Measurements from ENCODE around the gene SPEM2. TPM values are rescaled to one million over a fixed set of nuclear protein-coding genes. Genes with fewer than 3 reads are reported as not detected.

SPEM2 gene
- total and polyA plus RNA-seq, 2 of the 4 experiments (the other 2 are of a cell fraction) = not detected

GRCh38 chr17:7426203-7426863 is 917 bp downstream of the SPEM2 start:
- Histone ChIP-seq H4K20me1 (ENCODE audit: insufficient read depth, low read length) (no peaks in the 10 kb centered on the region), H2BK20ac (ENCODE audit: low read depth, low read length) (no peak overlapping the region), H2BK120ac (ENCODE audit: low read depth, low read length) (no peak overlapping the region), H4K5ac (ENCODE audit: low read depth, low read length) (no peak overlapping the region), H3K23ac (ENCODE audit: low read depth, low read length) (no peak overlapping the region), H3K9ac (ENCODE audit: low read depth, low read length) (no peak overlapping the region), H4K91ac (ENCODE audit: insufficient read depth, low read depth, low read length) (no peak overlapping the region), H3K4me3 (ENCODE audit: insufficient read depth, low read depth, low read length) (no peak overlapping the region), H3K14ac (replicated peaks; ENCODE audit: low read depth, low read length) (no peak overlapping the region), H4K8ac (ENCODE audit: low read depth in 2 of 2, low read length in 2 of 2) (no peak overlapping the region), H3K4me1 (ENCODE audit: control insufficient read depth, insufficient read depth, low read length) (no peaks in the 10 kb centered on the region), H2AK9ac (replicated peaks; ENCODE audit: low read depth, low read length, poor library complexity) (no peak overlapping the region), H3K56ac (ENCODE audit: extremely low read depth, insufficient read depth, low read length) (no peak overlapping the region), H3K36me3 (ENCODE audit: control insufficient read depth, insufficient read depth, low read length) (no peaks in the 10 kb centered on the region), H2BK15ac (ENCODE audit: low read depth, low read length) (no peak overlapping the region), H3K18ac (ENCODE audit: low read depth, low read length) (no peak overlapping the region), H3K27ac (ENCODE audit: insufficient read depth, low read length) (no peak overlapping the region), H3K4ac (ENCODE audit: low read depth, low read length) (no peak overlapping the region), H2AK5ac (ENCODE audit: low read depth, low read length) (no peak overlapping the region), H3K9me1 (ENCODE audit: insufficient read depth, low read length) (0 out of 2 replicates have a peak, but pooled peaks cover 3% of the 10 kb centered on the region), H2AFZ (replicated peaks; ENCODE audit: low read length, poor library complexity) (no peak overlapping the region), H3K4me2 (ENCODE audit: low read depth, low read length) (no peak overlapping the region), H3K79me1 (ENCODE audit: low read depth in 1 of 2, low read length in 2 of 2) (no peaks in the 10 kb centered on the region), H3K27me3 (ENCODE audit: control insufficient read depth, insufficient read depth, low read length) (peaks cover 2% of the 10 kb centered on the region; the same call in 1 of the 2 replicates), H3K9me3 (ENCODE audit: control insufficient read depth, insufficient read depth, low read length) (no peaks in the 10 kb centered on the region), H2BK5ac (ENCODE audit: low read depth, low read length, poor library complexity, severe bottlenecking) (no peak overlapping the region)
- POLR2A ChIA-PET (ENCODE audit: unreplicated experiment) = interaction anchor here (0.6 kb wide), 1 partner anchor 75 kb away, joined by 3 read pairs; no protein-coding TSS in a partner anchor
- dilution Hi-C loops (cut with HindIII; ENCODE audit: low sequenced_read_pairs, unreplicated experiment) (no loop called here), intact Hi-C loops (cut with micrococcal nuclease) (no loop called here), in situ Hi-C loops (cut with MboI; ENCODE audit: low sequenced_read_pairs) (no loop called here)
- ATAC-seq (ENCODE audit: low read depth) (no peak), DNase-seq (no peak)
- CTCF ChIA-PET = no interaction called here
- 92% methylated on average over 19 of the region's 33 CpGs; no CpG with 5 or more reads in 1 of the 2 experiments for WGBS, 2 experiments (ENCODE audit: extremely low coverage in 2 of 2, insufficient read length in 1 of 2)
- no peak for TF ChIP-seq MAZ (IDR thresholded peaks at IDR 0.05; ENCODE audit: borderline replicate concordance, low read depth, low read length)
- TF ChIP-seq BHLHE40 (IDR thresholded peaks at IDR 0.05; ENCODE audit: low read depth, low read length) = no peak
- TF ChIP-seq CHD1 (IDR thresholded peaks at IDR 0.05; ENCODE audit: low read depth, low read length) = no peak
- TF ChIP-seq, protein P1, sequence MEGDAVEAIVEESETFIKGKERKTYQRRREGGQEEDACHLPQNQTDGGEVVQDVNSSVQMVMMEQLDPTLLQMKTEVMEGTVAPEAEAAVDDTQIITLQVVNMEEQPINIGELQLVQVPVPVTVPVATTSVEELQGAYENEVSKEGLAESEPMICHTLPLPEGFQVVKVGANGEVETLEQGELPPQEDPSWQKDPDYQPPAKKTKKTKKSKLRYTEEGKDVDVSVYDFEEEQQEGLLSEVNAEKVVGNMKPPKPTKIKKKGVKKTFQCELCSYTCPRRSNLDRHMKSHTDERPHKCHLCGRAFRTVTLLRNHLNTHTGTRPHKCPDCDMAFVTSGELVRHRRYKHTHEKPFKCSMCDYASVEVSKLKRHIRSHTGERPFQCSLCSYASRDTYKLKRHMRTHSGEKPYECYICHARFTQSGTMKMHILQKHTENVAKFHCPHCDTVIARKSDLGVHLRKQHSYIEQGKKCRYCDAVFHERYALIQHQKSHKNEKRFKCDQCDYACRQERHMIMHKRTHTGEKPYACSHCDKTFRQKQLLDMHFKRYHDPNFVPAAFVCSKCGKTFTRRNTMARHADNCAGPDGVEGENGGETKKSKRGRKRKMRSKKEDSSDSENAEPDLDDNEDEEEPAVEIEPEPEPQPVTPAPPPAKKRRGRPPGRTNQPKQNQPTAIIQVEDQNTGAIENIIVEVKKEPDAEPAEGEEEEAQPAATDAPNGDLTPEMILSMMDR (conservative IDR thresholded peaks at IDR 0.05; ENCODE audit: low read depth, low read length) = no peak
- TF ChIP-seq CEBPB (IDR thresholded peaks at IDR 0.05; ENCODE audit: low read depth, low read length) = no peak
- no peak for TF ChIP-seq RFX5 (IDR thresholded peaks at IDR 0.05; ENCODE audit: low read depth, low read length)
- no peak for TF ChIP-seq FOS (IDR thresholded peaks at IDR 0.05; ENCODE audit: low read depth, low read length)
- TF ChIP-seq NFE2L2 (IDR thresholded peaks at IDR 0.05; ENCODE audit: low read depth, low read length) = no peak
- TF ChIP-seq MXI1 (IDR thresholded peaks at IDR 0.05; ENCODE audit: borderline replicate concordance, low read depth, low read length) = no peak
- no peak for TF ChIP-seq SMC3 (IDR thresholded peaks at IDR 0.05; ENCODE audit: low read depth, low read length)
- no peak for TF ChIP-seq POLR2A (IDR thresholded peaks at IDR 0.05; ENCODE audit: low read depth, low read length)
- no peak for TF ChIP-seq MAFK (IDR thresholded peaks at IDR 0.05; ENCODE audit: low read depth, low read length)
- TF ChIP-seq RAD21 (IDR thresholded peaks at IDR 0.05; ENCODE audit: low read length) = no peak
- TF ChIP-seq, protein P2, sequence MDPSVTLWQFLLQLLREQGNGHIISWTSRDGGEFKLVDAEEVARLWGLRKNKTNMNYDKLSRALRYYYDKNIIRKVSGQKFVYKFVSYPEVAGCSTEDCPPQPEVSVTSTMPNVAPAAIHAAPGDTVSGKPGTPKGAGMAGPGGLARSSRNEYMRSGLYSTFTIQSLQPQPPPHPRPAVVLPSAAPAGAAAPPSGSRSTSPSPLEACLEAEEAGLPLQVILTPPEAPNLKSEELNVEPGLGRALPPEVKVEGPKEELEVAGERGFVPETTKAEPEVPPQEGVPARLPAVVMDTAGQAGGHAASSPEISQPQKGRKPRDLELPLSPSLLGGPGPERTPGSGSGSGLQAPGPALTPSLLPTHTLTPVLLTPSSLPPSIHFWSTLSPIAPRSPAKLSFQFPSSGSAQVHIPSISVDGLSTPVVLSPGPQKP (IDR thresholded peaks at IDR 0.05; ENCODE audit: borderline replicate concordance, low read depth, low read length) = no peak
- TF ChIP-seq, protein P3, sequence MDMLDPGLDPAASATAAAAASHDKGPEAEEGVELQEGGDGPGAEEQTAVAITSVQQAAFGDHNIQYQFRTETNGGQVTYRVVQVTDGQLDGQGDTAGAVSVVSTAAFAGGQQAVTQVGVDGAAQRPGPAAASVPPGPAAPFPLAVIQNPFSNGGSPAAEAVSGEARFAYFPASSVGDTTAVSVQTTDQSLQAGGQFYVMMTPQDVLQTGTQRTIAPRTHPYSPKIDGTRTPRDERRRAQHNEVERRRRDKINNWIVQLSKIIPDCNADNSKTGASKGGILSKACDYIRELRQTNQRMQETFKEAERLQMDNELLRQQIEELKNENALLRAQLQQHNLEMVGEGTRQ (IDR thresholded peaks at IDR 0.05; ENCODE audit: low read depth, low read length) = no peak
- TF ChIP-seq RCOR1 (IDR thresholded peaks at IDR 0.05; ENCODE audit: insufficient replicate concordance, low read length) = no peak
- no TSS peak for BruUV-seq (replicated peaks)
